ENCODE data around the gene NMNAT3.

The NMNAT3 gene

DNA sequence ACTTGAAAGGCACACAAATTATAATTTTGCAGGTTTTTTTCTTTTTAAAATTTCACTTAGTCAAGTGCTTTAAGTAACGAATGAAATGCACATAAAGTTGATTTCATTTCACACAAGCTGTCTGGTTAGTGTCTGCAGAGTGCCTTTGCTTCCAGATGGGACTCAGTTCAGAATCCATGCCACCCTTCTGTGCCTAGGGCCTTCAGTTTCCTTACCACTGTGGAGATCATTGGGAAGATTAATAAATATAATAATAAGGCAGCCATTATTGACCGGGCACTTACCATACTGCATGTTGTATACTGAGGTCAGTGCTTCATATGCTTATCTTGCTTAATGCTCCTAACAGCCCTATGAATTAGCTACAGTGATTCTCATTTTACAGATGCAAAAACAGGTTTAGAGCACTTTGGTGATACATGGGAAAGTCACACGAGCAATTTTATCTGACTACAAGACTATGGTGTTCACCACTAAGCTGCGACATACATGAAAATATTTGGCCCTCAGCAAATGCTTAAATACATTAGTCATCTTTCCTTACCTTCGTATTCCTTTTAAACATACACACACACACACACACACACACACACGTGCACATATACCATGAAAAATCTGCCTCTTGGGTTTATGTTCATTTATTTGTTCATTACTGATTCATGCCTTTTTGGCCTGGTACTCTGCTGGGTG lies 3.1 kb downstream of the NMNAT3 start:
- no peak for DNase-seq

DNA sequence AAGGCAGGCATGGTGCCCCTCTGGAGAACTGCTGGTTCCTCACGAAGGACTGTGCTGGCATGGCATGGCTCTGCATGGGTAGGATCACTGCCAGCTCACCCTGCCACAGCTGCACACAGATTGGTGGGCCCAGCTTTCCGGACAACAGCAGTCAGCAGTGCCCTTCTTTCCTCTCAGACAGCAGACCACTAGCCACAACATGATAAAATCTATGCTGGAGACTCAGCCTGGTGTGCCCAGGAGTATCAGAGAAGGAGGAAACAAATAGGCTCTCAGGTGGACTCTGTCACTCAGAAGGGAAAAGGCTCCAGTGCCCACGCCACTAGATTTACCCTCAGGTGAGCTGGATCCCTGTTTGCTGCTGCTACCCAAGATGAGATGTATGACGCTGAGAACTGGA lies 4.9 kb downstream of the NMNAT3 start:
- no peak for DNase-seq

DNA sequence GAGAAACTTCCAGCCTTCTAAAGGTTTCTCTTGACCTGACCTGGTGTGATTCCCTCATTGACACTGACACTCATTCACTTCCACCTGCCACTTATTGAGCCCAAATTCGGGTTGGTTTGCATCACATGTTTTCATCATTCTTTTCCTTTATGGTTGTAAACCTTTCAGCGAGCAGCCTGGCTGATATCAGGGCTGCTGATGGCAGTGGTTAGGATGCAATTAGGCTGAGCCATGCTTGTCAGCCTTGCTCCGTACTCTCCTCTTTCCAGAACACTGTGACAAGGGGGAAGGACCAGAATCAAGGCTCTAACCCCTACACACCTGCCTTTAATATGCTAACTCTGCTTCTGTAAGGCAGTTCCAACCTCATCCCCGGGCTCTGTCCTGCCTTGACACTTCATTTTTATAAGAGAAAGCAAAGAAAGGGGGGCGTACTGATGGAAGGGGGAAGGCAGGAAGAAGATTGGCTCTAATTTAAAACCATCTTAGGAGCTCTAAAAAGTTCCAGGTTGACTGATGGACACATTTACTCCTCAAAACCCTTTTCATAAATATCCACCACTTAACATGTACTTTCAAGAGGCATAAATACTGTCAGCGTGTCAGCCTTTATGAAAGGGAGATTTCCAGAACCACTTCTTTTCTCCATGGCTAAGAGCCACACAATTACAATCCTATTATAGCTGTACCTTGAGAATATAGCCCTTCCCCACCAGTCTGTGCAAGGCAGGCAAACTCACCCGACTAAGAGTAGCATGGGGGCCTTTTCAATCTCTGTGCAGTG lies 5.7 kb downstream of the NMNAT3 start:
- no peak for DNase-seq

DNA sequence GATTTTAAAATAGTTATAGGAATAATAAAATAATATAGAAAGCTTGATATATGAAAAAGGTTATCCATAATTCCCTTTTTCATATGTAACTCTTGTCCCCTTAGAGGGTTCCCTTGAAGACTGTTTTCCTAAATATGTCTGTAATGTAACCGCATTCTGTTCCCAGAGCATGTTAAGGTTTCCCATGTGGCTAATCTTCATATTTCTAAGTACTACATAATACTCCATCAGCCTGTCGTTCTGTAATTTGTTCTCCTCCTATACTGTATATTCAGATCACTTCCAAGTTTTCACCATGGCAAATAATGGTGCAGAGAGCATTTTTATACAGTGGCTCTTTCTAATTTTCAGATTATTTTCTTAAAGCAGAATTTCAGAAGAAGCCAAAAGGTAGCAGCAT lies 6.7 kb downstream of the NMNAT3 start:
- no peak for DNase-seq

DNA sequence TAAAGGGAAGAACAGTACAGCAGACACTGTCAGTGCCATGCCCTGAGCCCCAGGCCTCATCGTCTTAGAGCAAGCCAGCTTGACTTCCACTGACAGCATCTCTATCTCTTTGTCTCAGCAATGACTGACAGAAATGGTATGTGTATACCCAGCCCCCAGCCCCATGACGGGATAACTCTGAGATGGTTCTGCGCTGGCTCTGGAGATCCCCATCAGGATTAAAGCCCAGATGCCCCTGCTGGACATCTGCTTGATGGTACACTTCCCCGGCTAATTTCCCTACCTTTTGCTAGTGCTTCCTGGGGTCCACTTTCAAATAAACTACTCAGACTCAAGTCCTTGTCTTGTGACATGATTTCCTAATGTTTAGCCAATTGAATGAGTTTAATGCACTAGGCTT lies 7.6 kb downstream of the NMNAT3 start:
- no peak for DNase-seq

DNA sequence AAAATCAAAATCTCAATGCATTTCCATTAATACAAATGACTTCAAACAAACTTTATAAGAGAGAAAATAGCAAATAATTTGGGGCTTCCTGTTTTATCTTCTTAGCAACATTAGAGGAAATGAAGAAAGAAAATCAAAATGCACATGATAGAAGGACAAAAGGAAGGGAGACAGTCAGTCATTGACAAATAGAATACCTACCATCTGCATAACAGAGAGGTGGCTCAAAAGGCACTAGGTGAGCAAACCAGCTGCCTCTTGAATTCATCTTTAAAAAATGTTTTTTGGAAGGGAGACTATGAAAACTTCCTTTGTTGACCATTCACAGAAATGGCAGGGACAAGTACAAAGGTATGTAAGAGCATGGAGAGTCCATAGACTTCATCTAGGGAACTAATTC lies 9.4 kb downstream of the NMNAT3 start:
- DNase-seq = no peak

DNA sequence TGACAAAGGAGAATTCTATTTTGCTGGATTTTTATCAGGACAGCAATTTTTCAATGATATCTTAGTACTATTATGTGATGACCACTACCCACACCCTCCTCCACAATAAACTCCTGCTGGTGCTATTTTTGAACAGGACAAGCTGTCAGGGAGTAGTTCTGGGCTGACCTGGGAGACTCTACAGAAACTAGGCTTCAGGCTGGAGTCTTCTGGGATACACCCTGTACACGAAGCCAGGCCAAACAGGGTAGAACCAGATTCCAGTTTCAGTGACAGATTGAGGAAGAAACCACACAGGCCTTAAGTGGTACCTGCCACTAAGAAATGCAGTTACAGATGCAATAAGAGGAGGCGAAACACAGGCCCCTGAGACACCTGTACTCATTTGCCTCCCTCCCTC lies 12.8 kb downstream of the NMNAT3 start:
- no peak for DNase-seq

DNA sequence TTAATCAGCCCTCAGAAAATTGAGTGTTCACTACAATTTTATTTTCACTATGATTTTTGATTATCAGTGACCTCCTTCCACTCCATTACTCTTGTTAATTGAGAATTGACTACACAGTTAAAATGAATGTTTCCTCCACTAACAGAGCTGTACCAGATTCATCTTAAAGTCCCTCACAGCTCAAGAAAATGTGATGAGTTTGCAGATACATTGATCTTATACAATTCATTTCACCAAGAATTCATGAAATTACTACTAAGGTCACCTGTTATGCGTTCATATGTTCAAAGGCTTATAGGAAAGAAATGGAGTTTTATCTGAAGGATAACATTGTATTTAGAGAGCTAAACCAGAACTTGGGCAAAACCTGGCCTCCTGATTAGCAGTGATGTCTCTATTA lies 17.5 kb downstream of the NMNAT3 start:
- DNase-seq = no peak

DNA sequence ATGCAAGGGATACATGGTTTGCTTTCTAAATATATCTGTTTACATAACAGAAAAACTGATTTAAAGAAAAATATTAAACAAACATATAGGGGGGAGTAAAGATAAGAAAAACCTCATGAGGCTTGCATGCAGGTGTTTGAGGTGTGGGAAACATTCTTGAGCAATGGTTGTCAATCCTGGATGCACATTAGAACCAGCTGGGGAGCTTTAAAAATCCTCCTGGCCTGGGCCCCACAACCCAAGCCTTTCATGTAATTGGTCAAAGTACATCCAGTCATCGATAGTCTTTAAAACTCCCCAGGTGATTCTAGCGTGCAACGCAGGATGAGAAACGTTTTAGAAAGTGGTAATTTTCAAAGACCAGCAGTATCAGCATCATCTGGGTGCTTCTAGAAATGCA lies 18.3 kb downstream of the NMNAT3 start:
- no peak for DNase-seq

DNA sequence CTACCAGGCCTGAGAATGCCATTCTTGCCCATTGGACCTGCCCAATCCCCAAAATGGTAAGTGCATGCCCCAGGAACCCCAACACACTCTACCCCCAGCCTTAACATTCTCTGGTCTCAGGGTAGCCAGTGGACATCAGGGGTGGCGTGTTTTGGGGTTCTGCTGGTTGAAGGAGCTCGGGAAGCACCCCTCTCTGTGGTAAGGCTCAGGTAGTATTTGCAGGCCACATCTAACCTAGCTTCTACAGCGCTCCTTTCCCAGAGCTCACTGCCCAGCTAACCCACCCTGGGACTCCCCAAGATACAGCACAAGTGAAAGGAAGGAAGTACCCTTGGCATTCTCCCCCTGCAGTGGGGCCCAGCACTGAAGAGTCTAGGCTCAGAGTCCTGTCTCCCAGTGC lies 19.8 kb downstream of the NMNAT3 start:
- DNase-seq = no peak

DNA sequence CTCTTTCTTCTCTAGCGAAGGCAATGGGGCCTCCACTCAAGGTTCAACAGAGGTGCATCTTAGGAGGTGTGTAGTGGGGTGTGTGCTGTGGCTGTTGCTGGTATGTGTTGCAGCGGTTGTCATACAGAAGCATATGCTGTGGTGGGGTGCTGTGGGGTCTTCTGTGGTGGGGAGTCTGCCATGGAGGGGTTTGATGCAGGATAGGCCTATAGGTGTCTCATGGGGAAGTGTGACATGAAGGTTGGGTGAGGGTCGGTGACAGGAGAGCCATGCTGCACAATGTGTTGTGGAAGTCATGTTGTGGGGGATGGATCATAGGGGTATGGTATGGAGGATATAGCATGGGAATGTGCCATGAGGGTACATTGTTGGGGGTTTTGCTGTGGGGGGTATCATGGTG lies 20.3 kb downstream of the NMNAT3 start:
- DNase-seq = no peak

DNA sequence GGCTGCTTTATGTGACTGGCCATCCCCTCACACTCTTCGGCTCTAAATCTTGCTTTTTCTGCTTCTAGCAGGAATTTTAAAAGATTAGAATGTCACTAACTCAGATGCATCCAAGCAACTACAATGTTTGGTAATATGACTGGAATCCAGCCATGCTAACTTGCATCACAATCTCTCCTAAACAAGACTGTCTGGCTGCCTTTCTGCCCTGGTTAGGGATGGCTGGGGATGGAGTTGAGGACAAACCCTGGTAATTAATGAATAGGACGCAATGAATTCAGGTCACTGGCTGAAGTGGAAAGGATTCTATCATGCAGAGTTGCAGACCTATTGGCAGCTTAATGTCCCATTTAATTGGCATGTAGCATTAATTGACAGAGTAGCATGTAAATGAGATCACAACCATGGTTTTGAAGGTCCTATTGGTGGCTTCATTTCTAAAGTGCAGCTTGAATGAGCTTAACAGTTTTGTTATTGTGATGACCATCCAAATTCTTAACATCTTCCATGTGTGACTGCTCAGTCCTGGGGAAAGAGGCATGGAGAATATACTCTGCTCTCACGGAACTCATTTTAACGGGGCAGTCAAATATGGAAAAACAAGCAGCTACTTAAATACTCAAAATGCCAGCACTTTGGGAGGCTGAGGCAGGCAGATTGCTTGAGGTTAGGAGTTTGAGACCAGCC lies 21.7 kb downstream of the NMNAT3 start:
- peak; percentile 12 for DNase-seq

DNA sequence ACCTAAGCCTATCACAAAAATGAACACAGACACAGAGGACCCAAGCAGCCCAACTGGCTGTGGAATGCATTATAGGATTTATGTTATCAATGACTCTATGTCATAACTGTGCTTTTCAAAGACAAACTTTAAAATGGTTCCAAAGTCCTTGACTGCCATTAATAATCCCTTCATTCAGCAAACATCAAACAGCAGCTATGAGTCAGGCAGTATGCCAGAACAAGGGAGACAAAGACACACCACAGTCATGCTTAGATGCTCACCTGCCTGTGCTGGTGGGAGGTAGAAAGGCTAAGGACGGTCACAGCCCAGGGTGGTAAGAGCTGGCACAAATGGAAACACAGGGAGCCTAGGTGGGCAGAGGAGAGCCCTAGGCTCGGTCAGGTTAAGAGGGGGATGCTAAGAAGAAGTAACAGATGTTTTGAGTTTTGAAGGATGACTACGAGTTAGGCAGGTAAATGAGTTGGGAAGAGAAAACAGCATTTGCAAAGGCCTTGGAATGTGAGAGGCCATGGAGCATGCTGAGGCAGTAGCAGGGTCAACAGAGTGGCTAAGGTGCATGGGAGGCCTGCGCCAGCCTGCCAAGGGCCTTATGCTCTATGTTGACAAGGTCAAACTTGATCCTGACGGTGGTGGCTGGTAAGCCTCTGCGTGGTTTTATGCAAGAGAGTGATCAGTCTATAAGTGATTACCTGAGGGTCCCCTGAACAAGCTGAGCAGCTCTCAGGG lies 23.0 kb downstream of the NMNAT3 start:
- peak; percentile 85 for DNase-seq

DNA sequence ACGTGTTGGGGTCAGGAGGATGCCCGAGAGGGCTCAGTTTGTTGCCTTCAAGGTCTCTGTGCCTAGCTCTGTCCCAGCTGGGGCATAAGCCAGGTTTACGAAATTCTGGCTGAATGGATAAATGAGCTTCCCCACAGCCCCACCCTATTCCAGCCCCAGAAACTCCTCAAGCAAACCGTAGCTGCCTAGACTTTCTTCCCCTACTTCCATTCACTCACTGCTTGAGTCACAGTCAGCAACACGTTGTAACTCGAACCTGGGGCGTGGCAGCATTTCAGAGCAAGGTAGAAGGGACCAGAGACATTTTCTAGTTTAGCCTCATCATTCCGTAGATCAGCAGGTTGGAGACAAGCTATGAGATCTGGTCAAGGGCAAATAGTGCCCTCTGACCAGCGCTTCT lies 24.2 kb downstream of the NMNAT3 start:
- DNase-seq = no peak

DNA sequence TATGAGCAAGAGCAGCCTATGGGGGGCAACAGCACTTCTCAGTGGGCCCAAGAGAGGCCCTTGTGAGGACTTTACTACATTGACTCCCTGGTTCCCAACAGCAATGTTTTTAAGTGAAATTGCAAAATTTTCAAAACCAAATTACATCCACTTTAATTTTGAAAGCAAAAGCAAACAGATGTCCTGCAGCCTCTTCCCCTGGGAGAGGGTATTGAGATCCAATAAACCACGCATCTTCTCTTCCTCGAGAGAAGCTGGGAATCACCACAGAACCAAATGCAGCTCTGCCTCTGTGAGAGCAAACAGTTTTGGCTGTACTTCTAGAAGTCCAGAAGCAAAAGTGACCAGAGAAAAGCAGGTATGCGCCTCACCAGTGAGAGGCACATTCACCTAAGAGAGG lies 25.2 kb downstream of the NMNAT3 start:
- peak; percentile 33 for DNase-seq

DNA sequence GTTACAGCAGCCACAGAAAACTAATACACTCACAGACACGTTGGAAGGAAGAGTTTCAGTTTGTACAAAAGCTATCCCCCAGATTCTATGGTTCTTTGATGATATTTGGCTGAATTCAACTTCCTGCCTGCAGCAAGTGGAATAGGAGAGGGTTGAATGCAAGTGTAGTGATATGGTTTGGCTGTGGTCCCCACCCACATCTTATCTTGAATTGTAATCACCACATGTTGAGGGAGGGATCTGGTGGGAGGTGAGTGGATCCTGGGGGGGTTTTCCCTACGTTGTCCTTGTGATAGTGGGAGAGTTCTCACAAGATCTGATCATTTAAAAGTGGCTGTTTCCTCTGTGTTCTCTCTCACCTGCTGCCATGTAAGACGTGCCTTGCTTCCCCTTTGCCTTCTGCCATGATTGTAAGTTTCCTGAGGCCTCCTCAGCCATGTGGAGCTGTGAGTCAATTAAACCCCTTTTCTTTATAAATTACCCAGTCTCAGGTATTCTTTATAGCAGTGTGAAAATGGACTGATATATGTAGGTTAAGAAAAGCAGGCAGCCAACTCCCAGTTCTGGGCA lies 29.8 kb downstream of the NMNAT3 start:
- DNase-seq = no peak

DNA sequence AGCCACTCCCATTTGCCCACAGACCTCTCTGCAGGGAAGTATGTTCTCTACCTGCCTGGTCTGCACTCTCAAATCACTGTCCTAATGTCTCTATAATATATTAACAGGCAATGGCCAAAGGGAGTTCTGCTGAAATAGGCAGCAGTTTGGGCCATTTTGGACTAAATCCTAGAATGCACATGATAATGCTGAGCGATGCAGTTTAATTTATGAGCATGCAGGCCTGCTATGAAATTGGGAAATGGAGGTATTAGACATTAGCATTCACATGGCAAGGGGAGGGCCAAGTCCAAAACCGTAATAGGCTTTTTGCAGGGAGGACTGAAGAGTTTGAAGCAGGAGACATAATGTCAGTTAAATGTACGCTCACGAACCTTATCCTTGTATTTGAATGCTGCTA lies 31.3 kb downstream of the NMNAT3 start:
- DNase-seq = no peak

DNA sequence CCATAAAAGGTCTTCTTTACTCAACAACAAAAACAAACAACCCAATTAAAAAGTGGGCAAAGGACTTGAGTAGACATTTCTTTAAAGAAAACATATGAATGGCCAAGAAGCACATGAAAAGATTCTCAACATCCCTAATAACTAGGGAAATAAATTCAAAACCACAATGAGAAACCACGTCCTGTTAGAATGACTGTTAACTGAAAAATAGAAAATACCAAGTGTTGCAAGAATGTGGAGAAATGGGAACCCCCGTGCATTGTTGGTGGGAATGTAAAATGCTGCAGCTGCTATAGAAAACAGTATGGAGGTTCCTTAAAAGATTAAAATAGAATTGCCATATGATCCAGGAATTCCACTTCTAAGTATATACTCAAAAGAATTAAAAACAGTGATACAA lies 34.8 kb downstream of the NMNAT3 start:
- DNase-seq = no peak

DNA sequence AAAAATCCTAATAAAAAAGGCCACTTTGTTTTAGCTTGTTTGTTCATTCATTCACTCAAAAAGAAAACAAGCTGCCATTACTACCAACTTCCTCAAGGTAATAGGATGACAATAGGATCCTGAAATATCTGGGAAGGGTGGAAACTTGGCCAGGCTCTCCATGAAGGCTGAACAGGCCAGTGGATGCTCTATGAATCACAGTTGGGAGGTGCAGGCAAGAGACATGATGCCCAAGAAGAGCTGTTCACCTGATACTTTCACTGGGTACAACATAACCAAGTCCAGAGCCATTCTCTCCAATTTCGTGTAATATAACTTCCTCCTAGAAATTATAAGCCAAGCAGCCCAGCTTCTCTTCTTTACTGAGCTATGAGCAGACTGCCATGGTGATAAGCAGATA lies 37.3 kb downstream of the NMNAT3 start:
- DNase-seq = no peak

DNA sequence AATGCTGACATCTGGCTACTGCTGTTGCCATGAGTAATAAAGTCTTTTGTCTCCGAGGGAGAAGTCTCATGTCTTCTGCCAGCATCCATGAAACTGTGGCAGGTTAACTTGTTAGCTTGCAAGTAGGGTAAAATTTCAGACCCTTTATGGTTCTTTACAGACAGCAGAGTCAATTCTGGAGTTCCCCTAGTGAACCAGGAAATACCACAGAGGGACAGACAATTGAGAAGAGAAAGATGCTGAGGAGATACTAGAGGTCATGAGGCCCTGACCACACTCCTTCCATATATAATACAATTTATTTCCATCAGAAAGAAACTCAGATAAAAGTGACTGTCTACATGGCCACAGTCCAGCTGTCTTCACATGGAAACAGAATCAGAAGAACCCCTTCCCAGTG lies 38.1 kb downstream of the NMNAT3 start:
- no peak for DNase-seq

DNA sequence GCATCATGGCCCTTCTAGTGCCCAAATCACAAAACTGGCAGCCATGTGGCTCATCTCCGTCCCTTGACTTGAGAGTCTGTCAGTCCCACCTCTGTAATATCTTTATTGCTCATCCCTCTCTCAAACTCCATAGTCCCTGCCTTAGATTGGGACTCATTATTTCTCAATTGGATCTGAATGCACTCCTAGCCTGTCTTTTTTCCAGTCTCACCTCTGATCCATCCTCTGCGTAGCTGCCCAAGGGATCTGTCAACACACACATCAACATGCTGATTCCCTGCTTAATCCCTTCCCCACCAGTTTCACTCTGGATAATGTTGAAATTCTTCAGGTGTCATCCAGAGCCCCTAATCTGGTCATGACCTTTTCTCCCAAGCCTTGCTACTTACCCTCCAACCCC lies 39.3 kb downstream of the NMNAT3 start:
- DNase-seq = no peak

DNA sequence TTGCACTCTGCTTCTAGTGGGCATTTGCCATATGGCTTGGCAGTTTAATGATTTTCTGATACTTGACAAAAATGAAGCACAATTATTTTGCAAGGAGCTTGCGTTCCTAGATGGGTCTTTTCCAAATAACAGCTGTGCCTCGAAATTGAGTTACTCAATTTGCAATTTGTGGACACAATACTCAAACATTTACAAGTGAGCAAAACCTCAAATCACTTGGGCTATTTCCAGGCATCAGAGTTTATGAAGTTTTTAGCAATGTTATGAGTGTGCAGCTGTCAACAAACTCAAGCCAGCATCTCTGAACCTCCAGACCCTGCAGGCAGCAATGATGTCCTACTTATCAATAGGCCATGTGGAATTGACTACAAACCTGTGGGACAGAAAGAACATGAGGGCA lies 41.3 kb downstream of the NMNAT3 start:
- DNase-seq = no peak

DNA sequence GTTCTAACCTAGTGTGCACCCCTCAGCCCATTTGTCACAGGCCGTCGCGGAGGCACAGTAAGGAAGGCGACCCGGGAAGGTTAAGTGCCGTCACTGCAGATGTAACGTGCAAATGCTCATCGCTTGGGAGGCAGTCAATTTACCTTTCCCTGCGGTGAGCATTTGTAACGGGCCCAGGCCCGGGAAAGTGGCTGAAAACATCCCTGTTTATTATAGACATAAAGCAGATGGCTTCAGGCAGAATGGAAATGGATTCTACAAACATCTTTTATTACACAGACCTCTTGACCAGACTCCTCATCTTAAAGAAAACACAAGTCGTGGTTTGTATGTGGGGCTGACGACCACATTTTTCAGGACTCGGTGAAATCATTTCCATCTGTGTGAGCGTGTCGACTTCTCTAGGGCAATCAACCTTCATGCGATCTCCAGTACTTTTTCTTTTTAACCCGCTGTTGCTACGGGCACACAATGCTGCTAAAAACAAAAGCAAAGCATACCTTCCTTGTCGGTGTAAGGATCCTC lies 43.6 kb downstream of the NMNAT3 start:
- no peak for DNase-seq

Data from NCI-H69 (cell line).